ENCODE data around the gene PGLYRP4. TPM values are rescaled to one million over a fixed set of nuclear protein-coding genes. Genes with fewer than 3 reads are reported as not detected.

Gene PGLYRP4
- total RNA-seq, 2 donors from 2014 or later: 0.22 to 0.26 TPM

Other genes starting within 250 kb of the PGLYRP4 start
- not detected for gene SPRR2F, start 235.3 kb downstream of the PGLYRP4 start, total RNA-seq
- gene SPRR2G, start 198.0 kb downstream of the PGLYRP4 start, total RNA-seq: not detected
- gene LELP1, start 145.4 kb downstream of the PGLYRP4 start, total RNA-seq: not detected
- gene PRR9, start 131.3 kb downstream of the PGLYRP4 start, total RNA-seq: not detected
- gene LORICRIN, start 89.2 kb downstream of the PGLYRP4 start, total RNA-seq: not detected
- gene PGLYRP3, start 35.9 kb downstream of the PGLYRP4 start, total RNA-seq: not detected
- gene S100A9, start 9.0 kb upstream of the PGLYRP4 start, total RNA-seq: under 1 TPM in 1 of 2 donors, not detected in 1; 0.66 TPM
- not detected for gene S100A12, start 26.8 kb upstream of the PGLYRP4 start, total RNA-seq
- not detected for gene S100A8, start 42.2 kb upstream of the PGLYRP4 start, total RNA-seq
- not detected for gene S100A7A, start 67.7 kb upstream of the PGLYRP4 start, total RNA-seq
- not detected for gene S100A7, start 111.8 kb upstream of the PGLYRP4 start, total RNA-seq
- 100 to 1,000 TPM; 530 to 753 TPM for gene S100A6, start 187.2 kb upstream of the PGLYRP4 start, total RNA-seq
- gene S100A5, start 192.1 kb upstream of the PGLYRP4 start, total RNA-seq: 1 to 10 TPM; 3.2 to 9.6 TPM
- gene S100A4, start 197.0 kb upstream of the PGLYRP4 start, total RNA-seq: 1,000 to 10,000 TPM; 1,035 to 1,445 TPM
- gene S100A3, start 200.4 kb upstream of the PGLYRP4 start, total RNA-seq: not detected
- gene S100A2, start 217.0 kb upstream of the PGLYRP4 start, total RNA-seq: 10 to 100 TPM; 10.1 to 10.7 TPM